ENCODE data around the gene KCTD5. TPM values are rescaled to one million over a fixed set of nuclear protein-coding genes. Genes with fewer than 3 reads are reported as not detected.

Gene KCTD5
- total and polyA plus RNA-seq, 10 of the 15 experiments (the other 5 are each of a cell fraction or from before 2014, with no cell fraction given) = 0.58 to 56.4 (median 37.3) TPM

GRCh38 chr16:2707368-2708289 lies 25.3 kb downstream of the KCTD5 start:
- Histone ChIP-seq H3K79me2 (ENCODE audit: control insufficient read depth, insufficient read depth, low read length) (no peaks in the 10 kb centered on the region), H4K20me1 (ENCODE audit: control insufficient read depth, insufficient read depth) (no peaks in the 10 kb centered on the region), H3K27me3 (replicated peaks in 1 of 2; ENCODE audit: control insufficient read depth in 2 of 2, insufficient read depth in 2 of 2, low read length in 1 of 2) (no peaks in the 10 kb centered on the region), H3K9ac (ENCODE audit: control insufficient read depth, insufficient read depth, low read length) (no peak overlapping the region), H3K4me2 (ENCODE audit: control insufficient read depth, insufficient read depth) (no peak overlapping the region), H3K4me1 (ENCODE audit: control insufficient read depth, insufficient read depth, low read length) (no peaks in the 10 kb centered on the region), H2AFZ (ENCODE audit: control insufficient read depth, low read depth, low read length) (no peak overlapping the region), H3K4me3 (no peak overlapping the region), H3K9me3 (replicated peaks; ENCODE audit: control insufficient read depth, insufficient read depth, low read length) (no peaks in the 10 kb centered on the region), H3K36me3 (ENCODE audit: control insufficient read depth in 2 of 2, insufficient read depth in 2 of 2, low read length in 1 of 2) (peaks cover 12 to 29% of the 10 kb centered on the region in 2 experiments), H3K27ac (ENCODE audit: control insufficient read depth, insufficient read depth) (no peak overlapping the region)
- RAD21 ChIA-PET (ENCODE audit: unreplicated experiment) = no interaction called here
- 98% methylated on average over 51 of the region's 51 CpGs for WGBS (ENCODE audit: insufficient coverage, insufficient replicate concordance, low lambda C conversion rate, missing lambda C conversion rate)
- POLR2A ChIA-PET = no interaction called here
- TF ChIP-seq POLR2A (IDR thresholded peaks at IDR 0.05; ENCODE audit: low read depth, low read length) (0 out of 2 replicates have a peak, but pooled peaks have one; percentile 30), YY1 (IDR thresholded peaks at IDR 0.05; ENCODE audit: low read depth, low read length) (no peak)
- intact Hi-C loops (cut with micrococcal nuclease; ENCODE audit: unreplicated experiment) (no loop called here), in situ Hi-C loops (cut with MboI) (no loop called here)
- ATAC-seq (no peak), DNase-seq (ENCODE audit: low read depth, low spot score) (no peak), FAIRE-seq (no peak)
- BruUV-seq (replicated peaks) = TSS peak; percentile 55
- CTCF ChIA-PET = no interaction called here
- SMC1A ChIA-PET (ENCODE audit: uncharacterized antibody, unreplicated experiment) = no interaction called here

GRCh38 chr16:2708290-2708639 lies 25.9 kb downstream of the KCTD5 start:
- H3K27ac ChIP-seq (ENCODE audit: control insufficient read depth, insufficient read depth) = no peak overlapping the region
- no peaks in the 10 kb centered on the region for H3K9me3 ChIP-seq (replicated peaks; ENCODE audit: control insufficient read depth, insufficient read depth, low read length)
- POLR2A ChIA-PET = no interaction called here
- no peaks in the 10 kb centered on the region for H3K4me1 ChIP-seq (ENCODE audit: control insufficient read depth, insufficient read depth, low read length)
- SMC1A ChIA-PET (ENCODE audit: uncharacterized antibody, unreplicated experiment) = no interaction called here
- no peak overlapping the region for H3K4me3 ChIP-seq
- no peak overlapping the region for H2AFZ ChIP-seq (ENCODE audit: control insufficient read depth, low read depth, low read length)
- in situ Hi-C loops (cut with MboI) = no loop called here
- WGBS (ENCODE audit: insufficient coverage, insufficient replicate concordance, low lambda C conversion rate, missing lambda C conversion rate) = 97% methylated on average over 14 of the region's 14 CpGs
- peaks cover 9 to 25% of the 10 kb centered on the region in 2 experiments for H3K36me3 ChIP-seq (ENCODE audit: control insufficient read depth in 2 of 2, insufficient read depth in 2 of 2, low read length in 1 of 2)
- intact Hi-C loops (cut with micrococcal nuclease; ENCODE audit: unreplicated experiment) = no loop called here
- no peaks in the 10 kb centered on the region for H3K27me3 ChIP-seq (replicated peaks in 1 of 2; ENCODE audit: control insufficient read depth in 2 of 2, insufficient read depth in 2 of 2, low read length in 1 of 2)
- BruUV-seq (replicated peaks) = no TSS peak
- H3K9ac ChIP-seq (ENCODE audit: control insufficient read depth, insufficient read depth, low read length) = no peak overlapping the region
- no peak for DNase-seq (ENCODE audit: low read depth, low spot score)
- RAD21 ChIA-PET (ENCODE audit: unreplicated experiment) = no interaction called here
- no peaks in the 10 kb centered on the region for H3K79me2 ChIP-seq (ENCODE audit: control insufficient read depth, insufficient read depth, low read length)
- CTCF ChIA-PET = no interaction called here
- H3K4me2 ChIP-seq (ENCODE audit: control insufficient read depth, insufficient read depth) = no peak overlapping the region
- no peaks in the 10 kb centered on the region for H4K20me1 ChIP-seq (ENCODE audit: control insufficient read depth, insufficient read depth)
- TF ChIP-seq ZBTB11 (CRISPR knock-in tag; IDR thresholded peaks at IDR 0.05) = no peak
- no peak for TF ChIP-seq EED (IDR thresholded peaks at IDR 0.05; ENCODE audit: low read depth)
- TF ChIP-seq MYC (IDR thresholded peaks at IDR 0.05; ENCODE audit: insufficient read depth, insufficient read length, insufficient replicate concordance, low read length, severe bottlenecking) = no peak
- TF ChIP-seq, protein P1, sequence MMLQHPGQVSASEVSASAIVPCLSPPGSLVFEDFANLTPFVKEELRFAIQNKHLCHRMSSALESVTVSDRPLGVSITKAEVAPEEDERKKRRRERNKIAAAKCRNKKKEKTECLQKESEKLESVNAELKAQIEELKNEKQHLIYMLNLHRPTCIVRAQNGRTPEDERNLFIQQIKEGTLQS (IDR thresholded peaks at IDR 0.05; ENCODE audit: borderline replicate concordance, extremely low read depth, low read depth, low read length) = no peak
- TF ChIP-seq ZSCAN29 (IDR thresholded peaks at IDR 0.05) = no peak
- TF ChIP-seq SMC3 (IDR thresholded peaks at IDR 0.05; ENCODE audit: borderline replicate concordance, low read length) = no peak
- no peak for TF ChIP-seq EGR1 (IDR thresholded peaks at IDR 0.05; ENCODE audit: borderline replicate concordance in 1 of 2, low read depth in 2 of 2, low read length in 2 of 2)
- ATAC-seq = no peak
- no peak for FAIRE-seq

Measured in GM12878 (cell line).